Effector memory CD8-positive, alpha-beta T cell (primary cell): ENCODE data around the gene DLG4.

Experiments
- ATAC-seq: fragments of 150-1000 bp; cut with Tn5 transposase; replicated peaks from 2 replicates; pipeline ENCODE4 v1.10.0; 2021; ENCODE audit warnings: mild to moderate bottlenecking, moderate library complexity
- DNase-seq, 3 experiments: peaks; one replicate each; pipeline ENCODE4 v3.0.0; 2021
- H3K27ac Mint-ChIP-seq, 2 donors: one replicate each; pipeline ENCODE4 v1.8.0; 2022; ENCODE audit warnings: mild to moderate bottlenecking in 2 of 2, mixed read lengths in 2 of 2, moderate library complexity in 2 of 2
- H3K27me3 Mint-ChIP-seq, 2 donors: one replicate each; pipeline ENCODE4 v1.8.0; 2022; ENCODE audit warnings: mixed read lengths in 2 of 2
- H3K36me3 Mint-ChIP-seq: one replicate; pipeline ENCODE4 v1.8.0; 2022; ENCODE audit warnings: mild to moderate bottlenecking, moderate library complexity, mixed read lengths; ENCODE audit not compliant: insufficient read depth
- H3K4me1 Mint-ChIP-seq, 2 donors: one replicate each; pipeline ENCODE4 v1.8.0; 2022; ENCODE audit warnings: low read depth in 2 of 2, mixed read lengths in 2 of 2
- H3K4me3 Mint-ChIP-seq, 2 donors: one replicate each; pipeline ENCODE4 v1.8.0; 2022; ENCODE audit warnings: mild to moderate bottlenecking in 2 of 2, mixed read lengths in 2 of 2, moderate library complexity in 2 of 2
- H3K9me3 Mint-ChIP-seq, 2 donors: one replicate each; pipeline ENCODE4 v1.8.0; 2022; ENCODE audit warnings: mixed read lengths in 2 of 2

DLG4 gene

GRCh38 chr17:7208754-7209460, 10.7 kb downstream of the DLG4 start:
- peak overlapping the region; percentile 71 to 98 for H3K27ac Mint-ChIP-seq
- no peaks in the 10 kb centered on the region for H3K9me3 Mint-ChIP-seq
- H3K4me1 Mint-ChIP-seq, result peaks cover 26 to 35% of the 10 kb centered on the region in 2 donors
- no peak for DNase-seq
- H3K4me3 Mint-ChIP-seq, result no peak overlapping the region
- ATAC-seq, result no peak
- peaks cover 0 to 31% of the 10 kb centered on the region in 2 donors for H3K27me3 Mint-ChIP-seq
- H3K36me3 Mint-ChIP-seq, result peaks cover 33% of the 10 kb centered on the region

- Mint-ChIP-seq H3K9me3 (no peaks in the 10 kb centered on the region), H3K4me1 (peaks cover 22 to 34% of the 10 kb centered on the region in 2 donors), H3K36me3 (peaks cover 34% of the 10 kb centered on the region), H3K27ac (peak overlapping the region; percentile 71 to 98), H3K4me3 (no peak overlapping the region), H3K27me3 (peaks cover 0 to 31% of the 10 kb centered on the region in 2 donors)
- no peak for DNase-seq
- no peak for ATAC-seq
These were observed 11.5 kb downstream of the DLG4 start for GRCh38 chr17:7208027-7208571.

GRCh38 chr17:7207120-7208001, 12.3 kb downstream of the DLG4 start:
- peak overlapping the region; percentile 98 for H3K27ac Mint-ChIP-seq
- ATAC-seq (no peak), DNase-seq (no peak)
- H3K4me3 Mint-ChIP-seq, result peak overlapping the region; percentile 80 to 81
- H3K27me3 Mint-ChIP-seq, result peaks cover 0 to 30% of the 10 kb centered on the region in 2 donors
- peaks cover 32% of the 10 kb centered on the region for H3K36me3 Mint-ChIP-seq
- no peaks in the 10 kb centered on the region for H3K9me3 Mint-ChIP-seq
- peaks cover 22 to 34% of the 10 kb centered on the region in 2 donors for H3K4me1 Mint-ChIP-seq

- ATAC-seq (no peak), DNase-seq (no peak)
- peaks cover 22 to 34% of the 10 kb centered on the region in 2 donors for H3K4me1 Mint-ChIP-seq
- H3K4me3 Mint-ChIP-seq, result peak overlapping the region; percentile 80 to 81
- H3K27me3 Mint-ChIP-seq, result peaks cover 0 to 20% of the 10 kb centered on the region in 2 donors
- no peaks in the 10 kb centered on the region for H3K9me3 Mint-ChIP-seq
- H3K27ac Mint-ChIP-seq, result peak overlapping the region; percentile 98
- peaks cover 32% of the 10 kb centered on the region for H3K36me3 Mint-ChIP-seq
These were observed 14.1 kb downstream of the DLG4 start for GRCh38 chr17:7205561-7205960.

- Mint-ChIP-seq H3K36me3 (peaks cover 32% of the 10 kb centered on the region), H3K4me1 (peaks cover 22 to 34% of the 10 kb centered on the region in 2 donors), H3K27ac (peak overlapping the region; percentile 98), H3K4me3 (peak overlapping the region; percentile 80 to 81), H3K9me3 (no peaks in the 10 kb centered on the region), H3K27me3 (peaks cover 0 to 14% of the 10 kb centered on the region in 2 donors)
- ATAC-seq (peak; percentile 78), DNase-seq (peak; percentile 97 to 98 (median 98))
These were observed 14.7 kb downstream of the DLG4 start for GRCh38 chr17:7204828-7205461.

- no peak for ATAC-seq
- H3K27me3 Mint-ChIP-seq, result peaks cover 0 to 9% of the 10 kb centered on the region in 2 donors
- DNase-seq, result no peak
- peak overlapping the region; percentile 98 for H3K27ac Mint-ChIP-seq
- peaks cover 32% of the 10 kb centered on the region for H3K36me3 Mint-ChIP-seq
- peaks cover 22 to 34% of the 10 kb centered on the region in 2 donors for H3K4me1 Mint-ChIP-seq
- H3K4me3 Mint-ChIP-seq, result peak overlapping the region; percentile 80 to 81
- H3K9me3 Mint-ChIP-seq, result no peaks in the 10 kb centered on the region
These were observed 15.3 kb downstream of the DLG4 start for GRCh38 chr17:7204336-7204735.

GRCh38 chr17:7203391-7203790, 16.2 kb downstream of the DLG4 start:
- Mint-ChIP-seq H3K4me3 (peak overlapping the region; percentile 61 to 80), H3K4me1 (peaks cover 22 to 34% of the 10 kb centered on the region in 2 donors), H3K9me3 (no peaks in the 10 kb centered on the region), H3K27ac (peak overlapping the region; percentile 98), H3K36me3 (peaks cover 30% of the 10 kb centered on the region), H3K27me3 (peaks cover 0 to 3% of the 10 kb centered on the region in 2 donors)
- ATAC-seq (no peak), DNase-seq (no peak)

GRCh38 chr17:7196651-7197401, 22.8 kb downstream of the DLG4 start:
- Mint-ChIP-seq H3K4me3 (no peak overlapping the region), H3K27ac (no peak overlapping the region), H3K9me3 (no peaks in the 10 kb centered on the region), H3K27me3 (no peaks in the 10 kb centered on the region), H3K4me1 (peaks cover 1 to 5% of the 10 kb centered on the region in 2 donors), H3K36me3 (peaks cover 4% of the 10 kb centered on the region)
- no peak for ATAC-seq
- no peak for DNase-seq

GRCh38 chr17:7195971-7196370, 23.7 kb downstream of the DLG4 start:
- peak overlapping the region in 1 of 2 donors; percentile 55 for H3K27ac Mint-ChIP-seq
- H3K4me3 Mint-ChIP-seq, result no peak overlapping the region
- ATAC-seq, result no peak

GRCh38 chr17:7192271-7192937, 27.2 kb downstream of the DLG4 start:
- no peak for ATAC-seq
- no peaks in the 10 kb centered on the region for H3K9me3 Mint-ChIP-seq

More at GRCh38 chr17:7195971-7196370, 23.7 kb downstream of the DLG4 start:
- H3K36me3 Mint-ChIP-seq, result peaks cover 4% of the 10 kb centered on the region
- H3K4me1 Mint-ChIP-seq, result peaks cover 1 to 5% of the 10 kb centered on the region in 2 donors
- H3K27me3 Mint-ChIP-seq, result no peaks in the 10 kb centered on the region
- no peak for DNase-seq
- no peaks in the 10 kb centered on the region for H3K9me3 Mint-ChIP-seq

GRCh38 chr17:7191571-7192270, 27.9 kb downstream of the DLG4 start:
- Mint-ChIP-seq H3K4me3 (no peak overlapping the region), H3K4me1 (peaks cover 1 to 5% of the 10 kb centered on the region in 2 donors), H3K27ac (peak overlapping the region; percentile 32 to 60), H3K36me3 (peaks cover 7% of the 10 kb centered on the region), H3K27me3 (no peaks in the 10 kb centered on the region), H3K9me3 (no peaks in the 10 kb centered on the region)
- DNase-seq (no peak), ATAC-seq (peak; percentile 51)

More at GRCh38 chr17:7192271-7192937, 27.2 kb downstream of the DLG4 start:
- Mint-ChIP-seq H3K4me3 (no peak overlapping the region), H3K36me3 (peaks cover 7% of the 10 kb centered on the region), H3K27me3 (no peaks in the 10 kb centered on the region), H3K4me1 (peaks cover 1 to 5% of the 10 kb centered on the region in 2 donors), H3K27ac (peak overlapping the region; percentile 32 to 60)
- DNase-seq, result no peak
